SIG-M5 treated with dmso at 0.1 percent for 504 hours (cell line): ENCODE data around the gene EIF2AK3.
A peak's percentile ranks its signal among the peaks of the same experiment; 100 is the strongest.

ENCODE experiments used
- DNase-seq: peaks from one replicate; lab custom pipeline; 2025; ENCODE audit not compliant: unreplicated experiment; lab: John Stamatoyannopoulos, UW

Gene EIF2AK3

GRCh38 chr2:88545118-88545517, 82.1 kb downstream of the EIF2AK3 start:
- DNase-seq: peak; percentile 55

DNA sequence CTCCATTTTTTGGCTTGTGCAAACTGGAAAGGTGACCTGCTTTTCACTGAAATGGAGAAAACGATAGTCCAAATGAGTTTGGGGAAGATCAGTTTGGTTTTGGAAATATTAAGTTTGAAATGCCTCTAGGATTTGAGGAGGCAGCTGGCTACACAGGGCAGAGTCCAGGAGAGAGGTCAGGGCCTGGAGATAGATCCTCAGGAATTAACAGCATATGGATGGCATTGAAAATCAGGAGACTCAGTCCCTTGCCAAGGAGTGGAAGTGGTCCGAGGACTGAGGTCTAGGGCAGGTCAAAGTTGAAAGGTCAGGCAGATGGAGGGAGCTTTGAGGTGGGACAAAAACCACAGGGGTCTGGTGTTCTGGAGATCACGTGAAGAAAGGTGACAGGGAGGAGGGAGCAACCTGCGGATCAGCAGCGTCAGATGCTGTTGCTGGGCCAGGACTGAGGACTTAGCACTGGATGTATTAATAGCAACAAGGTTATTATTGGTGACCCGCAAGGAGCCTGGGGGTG, 83.7 kb downstream of the EIF2AK3 start:
- no peak for DNase-seq

- no peak for DNase-seq
These were observed 84.6 kb downstream of the EIF2AK3 start for GRCh38 chr2:88542668-88543067.

GRCh38 chr2:88540346-88540745, 86.9 kb downstream of the EIF2AK3 start:
- no peak for DNase-seq

- no peak for DNase-seq
These were observed 88.8 kb downstream of the EIF2AK3 start for GRCh38 chr2:88538362-88538917.

DNA sequence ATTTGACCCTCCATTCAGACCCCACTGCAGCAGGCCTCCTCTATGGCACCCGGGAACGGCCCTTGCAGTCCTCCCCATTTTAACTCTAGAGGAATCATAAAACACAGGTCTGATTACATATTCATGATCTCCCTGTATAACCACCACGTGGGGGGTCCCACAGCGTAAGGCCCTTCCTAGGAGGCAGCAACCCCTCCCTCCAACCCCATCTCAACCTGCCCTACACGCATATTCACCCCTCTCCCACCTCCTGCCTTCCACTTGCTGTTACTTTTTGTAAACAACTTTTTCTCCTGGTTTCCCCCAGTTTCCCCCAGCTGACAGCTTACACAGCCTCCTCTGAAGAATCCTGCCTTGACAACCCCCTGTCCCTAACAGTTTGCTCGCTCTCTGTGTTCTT, 89.6 kb downstream of the EIF2AK3 start:
- no peak for DNase-seq

DNA sequence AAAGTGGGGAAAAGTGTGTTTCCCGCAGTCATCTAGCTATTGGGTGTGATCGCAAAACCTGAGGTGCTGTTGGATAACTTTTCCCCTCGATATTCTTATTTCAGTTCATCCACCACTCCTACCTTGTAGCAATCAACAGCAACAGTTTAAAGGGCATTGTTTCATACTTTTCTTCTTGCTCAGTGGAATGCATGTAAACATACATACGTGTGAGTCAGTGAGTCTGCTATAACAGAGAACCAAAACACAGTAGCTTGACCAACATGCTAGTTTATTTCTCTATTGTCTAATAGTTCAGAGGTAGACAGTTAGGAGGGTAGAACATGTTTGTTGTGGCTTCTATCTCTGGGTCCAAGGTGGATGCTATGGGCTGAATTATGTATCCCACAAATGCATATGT, 97.2 kb downstream of the EIF2AK3 start:
- DNase-seq: no peak

DNA sequence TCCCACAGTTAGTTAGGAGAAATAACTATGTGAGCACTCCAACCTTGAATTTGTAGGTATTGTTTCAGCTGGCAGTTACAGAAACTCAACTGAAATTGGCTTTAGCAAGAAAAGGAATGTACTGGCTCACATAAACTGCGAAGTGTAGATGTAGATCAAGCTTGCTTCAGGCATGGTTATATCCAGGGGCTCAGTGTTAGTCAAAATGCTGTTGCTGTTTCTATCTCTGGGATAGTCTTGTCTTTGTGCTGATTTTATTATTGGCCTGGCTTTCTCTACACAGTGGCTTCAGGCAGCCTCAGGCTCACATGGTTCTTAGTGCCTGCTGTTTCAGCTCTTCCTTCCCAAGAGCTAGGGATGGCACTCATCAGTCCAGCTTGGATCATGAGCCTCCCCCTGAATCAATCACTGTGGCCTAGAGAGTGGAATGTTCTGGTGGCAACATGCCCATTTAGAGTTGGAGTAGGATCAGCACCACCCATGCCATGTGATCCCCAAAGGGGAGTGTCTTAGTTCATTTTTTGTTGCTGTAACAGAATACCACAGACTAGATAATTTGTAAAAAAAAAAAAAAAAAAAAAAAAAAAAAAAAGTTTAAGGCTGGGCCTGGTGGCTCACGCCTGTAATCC, 105.7 kb downstream of the EIF2AK3 start:
- DNase-seq: no peak

DNA sequence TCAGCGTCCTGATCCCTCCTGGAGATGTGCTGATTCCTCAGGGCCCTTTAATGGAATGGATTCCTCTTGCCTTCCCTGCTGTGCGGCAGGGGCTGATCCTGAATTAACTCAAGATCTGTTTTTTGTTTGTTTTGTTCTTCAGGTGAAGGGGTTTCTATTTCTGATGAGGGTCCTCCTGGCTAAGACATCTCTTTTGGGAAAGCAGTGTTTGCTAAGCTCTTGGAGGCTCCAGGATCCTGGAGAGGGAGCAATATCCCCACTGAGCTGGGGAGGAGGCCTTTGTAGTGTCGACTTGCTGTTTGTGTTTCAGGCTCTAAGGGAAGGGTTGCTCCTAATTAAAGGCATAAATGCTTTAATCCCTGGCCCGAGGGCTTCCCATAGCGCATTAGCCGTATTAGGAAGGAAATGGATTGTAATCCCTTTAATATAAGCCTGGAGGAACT, 109.5 kb downstream of the EIF2AK3 start:
- no peak for DNase-seq
